Right lobe of liver (tissue), 4 donors: Measurements from ENCODE around the gene GLIS2.

Experiments
- POLR2A ChIP-seq: fragments of 450-650 bp; IDR thresholded peaks from one replicate; pipeline ENCODE4 v1.6.1; 2017; ENCODE audit warnings: antibody characterized with exemption, mild to moderate bottlenecking
- TF ChIP-seq, protein P1 (sequence below), 4 donors: fragments of 200-600 bp in 3 of 4; fragments of 450-650 bp in 1 of 4; IDR thresholded peaks; one replicate each; pipeline versions ENCODE4 v1.5.1 to v1.8.0; 2016 to 2022; ENCODE audit warnings: antibody characterized with exemption in 4 of 4, mild to moderate bottlenecking in 2 of 4
- donor health status: DM: no; HTN: no; CAD: no.
- donor health status: DM: no; HTN: no; CAD: no.
- donor health status: DM: no; HTN: yes; CAD: no.

DNA sequence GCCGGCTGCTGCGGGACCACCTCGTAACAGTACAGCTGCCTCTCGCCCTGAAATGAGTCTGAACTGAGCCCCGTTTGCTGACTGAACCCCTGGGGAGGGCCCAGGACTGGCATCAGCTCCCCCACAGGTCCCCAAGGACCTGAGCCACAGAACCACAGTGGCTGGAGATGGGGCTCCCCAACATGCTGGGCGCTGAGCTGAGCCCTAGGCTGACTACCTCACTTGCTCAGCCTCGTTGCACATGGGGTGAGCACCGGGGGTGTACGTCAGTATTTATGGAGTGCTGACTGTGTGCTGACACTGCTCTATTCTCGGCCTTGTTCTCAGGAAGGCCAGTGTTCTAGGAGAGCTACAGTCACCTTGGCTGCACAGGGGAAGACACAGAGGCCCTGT lies 49.1 kb downstream of the GLIS2 start:
- TF ChIP-seq, protein P1, sequence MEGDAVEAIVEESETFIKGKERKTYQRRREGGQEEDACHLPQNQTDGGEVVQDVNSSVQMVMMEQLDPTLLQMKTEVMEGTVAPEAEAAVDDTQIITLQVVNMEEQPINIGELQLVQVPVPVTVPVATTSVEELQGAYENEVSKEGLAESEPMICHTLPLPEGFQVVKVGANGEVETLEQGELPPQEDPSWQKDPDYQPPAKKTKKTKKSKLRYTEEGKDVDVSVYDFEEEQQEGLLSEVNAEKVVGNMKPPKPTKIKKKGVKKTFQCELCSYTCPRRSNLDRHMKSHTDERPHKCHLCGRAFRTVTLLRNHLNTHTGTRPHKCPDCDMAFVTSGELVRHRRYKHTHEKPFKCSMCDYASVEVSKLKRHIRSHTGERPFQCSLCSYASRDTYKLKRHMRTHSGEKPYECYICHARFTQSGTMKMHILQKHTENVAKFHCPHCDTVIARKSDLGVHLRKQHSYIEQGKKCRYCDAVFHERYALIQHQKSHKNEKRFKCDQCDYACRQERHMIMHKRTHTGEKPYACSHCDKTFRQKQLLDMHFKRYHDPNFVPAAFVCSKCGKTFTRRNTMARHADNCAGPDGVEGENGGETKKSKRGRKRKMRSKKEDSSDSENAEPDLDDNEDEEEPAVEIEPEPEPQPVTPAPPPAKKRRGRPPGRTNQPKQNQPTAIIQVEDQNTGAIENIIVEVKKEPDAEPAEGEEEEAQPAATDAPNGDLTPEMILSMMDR (IDR thresholded peaks at IDR 0.05), result no peak
- no peak for TF ChIP-seq POLR2A
